H1 (cell line): ENCODE results near the gene TNFAIP1. TPM values are rescaled to one million over a fixed set of nuclear protein-coding genes. Genes with fewer than 3 reads are reported as not detected.

Source experiments
- TEAD4 ChIP-seq: IDR thresholded peaks from 2 replicates; pipeline ENCODE4 v1.6.1; 2012; ENCODE audit warnings: low read depth, low read length, inconsistent platforms, mixed read lengths
- polyA plus RNA-seq, 7 experiments: library from polyadenylated mRNA; depleted of rRNA in 3 of 7; stranded (reverse) in 5 of 7; unstranded in 2 of 7; fragments of >200 nt in 5 of 7; fragments of 200-250 nt in 2 of 7; gene quantifications; 1 replicate in 5 of 7; 2 replicates in 1 of 7; 4 replicates in 1 of 7; pipeline versions ENCODE4 v1.2.1 to v1.2.3, GENCODE V29; 2011 to 2013; ENCODE audit warnings: missing spikeins in 2 of 7, mixed read lengths in 2 of 7
- total RNA-seq: library from RNA; stranded (reverse); fragmentation: NEBNext Ultra II Directional; extraction: Animal tissue kit (Norgen Biotek cat#: 25700); gene quantifications from 2 replicates; pipeline ENCODE4 v1.2.1, GENCODE V29; 2021

Gene TNFAIP1
- total and polyA plus RNA-seq, 2 of the 8 experiments (the other 6 are each of a cell fraction or from before 2014, with no cell fraction given): 16.9 to 19.5 TPM

GRCh38 chr17:28324267-28324745 is 11.3 kb upstream of the TNFAIP1 start (continued):
- no peak for TF ChIP-seq TEAD4
